PC-9 (cell line): ENCODE data around the gene DNAI4. TPM values are rescaled to one million over a fixed set of nuclear protein-coding genes. Genes with fewer than 3 reads are reported as not detected.
"Not testable (repeated sequence)": the region's sequence is repeated elsewhere in the genome, so short reads cannot be mapped to it uniquely, and the experiment has no call there.

Experiments
- Bru-seq: library from RNA; stranded (reverse); fragments of 400-500 nt; gene quantifications from one replicate; lab custom pipeline; 2021; lab: Mats Ljungman, UMichigan
- BruChase-seq, 2 experiments: library from RNA; stranded (reverse); fragments of 400-500 nt; gene quantifications; one replicate each; lab custom pipeline; 2021; lab: Mats Ljungman, UMichigan
- BruUV-seq: library from RNA; stranded (reverse); fragments of 400-500 nt; replicated peaks from 2 replicates; lab custom pipeline; 2021; lab: Mats Ljungman, UMichigan
- CTCF ChIA-PET: fragments of 300-600 bp; sonication (Branson Sonifier 250); formaldehyde crosslinking; loops from one replicate; lab custom pipeline; 2022; ENCODE audit warnings: antibody characterized with exemption; lab: Charles Lee
- POLR2A ChIA-PET: fragments of 300-600 bp; sonication (Branson Sonifier 250); formaldehyde crosslinking; loops from one replicate; lab custom pipeline; 2022; ENCODE audit warnings: antibody characterized with exemption; ENCODE audit not compliant: unreplicated experiment; lab: Charles Lee
- DNase-seq, 2 experiments: peaks; one replicate each; pipeline versions ENCODE4 v3.0.0 to v3.0.0-alpha.2; 2015 to 2022; ENCODE audit warnings: mixed read lengths in 1 of 2
- H2AFZ ChIP-seq: fragments of 200-600 bp; sonication (generic); 2 replicates; pipeline ENCODE4 v1.8.1; 2017; ENCODE audit warnings: antibody characterized with exemption
- H3F3A ChIP-seq: fragments of 200-600 bp; sonication (generic); 2 replicates; pipeline ENCODE4 v1.8.1; 2017; ENCODE audit warnings: antibody characterized with exemption, mild to moderate bottlenecking, low read depth; ENCODE audit not compliant: insufficient read depth
- H3K27ac ChIP-seq: fragments of 200-600 bp; sonication (generic); 2 replicates; pipeline ENCODE4 v1.6.1; 2016; ENCODE audit warnings: mixed run types
- H3K27me3 ChIP-seq: fragments of 200-600 bp; sonication (generic); 2 replicates; pipeline ENCODE4 v1.6.1; 2016; ENCODE audit warnings: low read depth, mixed run types; ENCODE audit not compliant: insufficient read depth
- H3K36me3 ChIP-seq: fragments of 200-600 bp; sonication (generic); 2 replicates; pipeline ENCODE4 v1.6.1; 2016; ENCODE audit warnings: low read depth, mixed run types
- H3K4me1 ChIP-seq: fragments of 200-600 bp; sonication (generic); replicated peaks from 2 replicates; pipeline ENCODE4 v1.6.1; 2016; ENCODE audit warnings: mixed run types; ENCODE audit not compliant: insufficient read depth
- H3K4me2 ChIP-seq: fragments of 200-600 bp; sonication (generic); 2 replicates; pipeline ENCODE4 v1.6.1; 2017; ENCODE audit warnings: mixed run types
- H3K4me3 ChIP-seq: fragments of 200-600 bp; sonication (generic); 2 replicates; pipeline ENCODE4 v1.6.1; 2016; ENCODE audit warnings: mixed run types
- H3K79me2 ChIP-seq: fragments of 200-600 bp; sonication (generic); 2 replicates; pipeline ENCODE4 v1.6.1; 2017; ENCODE audit warnings: low read depth, mixed run types
- H3K9me2 ChIP-seq: fragments of 200-600 bp; sonication (generic); 2 replicates; pipeline ENCODE4 v1.8.1; 2017; ENCODE audit warnings: mild to moderate bottlenecking; ENCODE audit not compliant: insufficient read depth
- H3K9me3 ChIP-seq: fragments of 200-600 bp; sonication (generic); 2 replicates; pipeline ENCODE4 v1.8.1; 2016; ENCODE audit warnings: low read depth; ENCODE audit not compliant: insufficient read depth
- H4K20me1 ChIP-seq: fragments of 200-600 bp; sonication (generic); 2 replicates; pipeline ENCODE4 v1.8.1; 2017; ENCODE audit not compliant: insufficient read depth
- EZH2 ChIP-seq: fragments of 200-600 bp; sonication (generic); IDR thresholded peaks from 2 replicates; pipeline ENCODE4 v1.8.0; 2017; ENCODE audit warnings: antibody characterized with exemption, low read depth
- intact Hi-C: fragments of 100-400 bp; cut with micrococcal nuclease; formaldehyde crosslinking; loops from one replicate; pipeline ENCODE4 v1.10.0; 2022; ENCODE audit not compliant: unreplicated experiment
- long read RNA-seq: library from polyadenylated mRNA; stranded (forward); transcript quantifications from one replicate; pipeline ENCODE4 v2.0.0, GENCODE V29; 2022
- total RNA-seq: library from RNA; stranded (reverse); gene quantifications from 2 replicates; pipeline ENCODE4 v1.2.3, GENCODE V29; 2021
- TF ChIP-seq, protein P1 (sequence below): fragments of 200-600 bp; sonication (generic); conservative IDR thresholded peaks from 2 replicates; pipeline ENCODE4 v1.6.1; 2017; ENCODE audit warnings: mixed run types, antibody characterized with exemption, mild to moderate bottlenecking, moderate library complexity

DNAI4 gene, protein sequence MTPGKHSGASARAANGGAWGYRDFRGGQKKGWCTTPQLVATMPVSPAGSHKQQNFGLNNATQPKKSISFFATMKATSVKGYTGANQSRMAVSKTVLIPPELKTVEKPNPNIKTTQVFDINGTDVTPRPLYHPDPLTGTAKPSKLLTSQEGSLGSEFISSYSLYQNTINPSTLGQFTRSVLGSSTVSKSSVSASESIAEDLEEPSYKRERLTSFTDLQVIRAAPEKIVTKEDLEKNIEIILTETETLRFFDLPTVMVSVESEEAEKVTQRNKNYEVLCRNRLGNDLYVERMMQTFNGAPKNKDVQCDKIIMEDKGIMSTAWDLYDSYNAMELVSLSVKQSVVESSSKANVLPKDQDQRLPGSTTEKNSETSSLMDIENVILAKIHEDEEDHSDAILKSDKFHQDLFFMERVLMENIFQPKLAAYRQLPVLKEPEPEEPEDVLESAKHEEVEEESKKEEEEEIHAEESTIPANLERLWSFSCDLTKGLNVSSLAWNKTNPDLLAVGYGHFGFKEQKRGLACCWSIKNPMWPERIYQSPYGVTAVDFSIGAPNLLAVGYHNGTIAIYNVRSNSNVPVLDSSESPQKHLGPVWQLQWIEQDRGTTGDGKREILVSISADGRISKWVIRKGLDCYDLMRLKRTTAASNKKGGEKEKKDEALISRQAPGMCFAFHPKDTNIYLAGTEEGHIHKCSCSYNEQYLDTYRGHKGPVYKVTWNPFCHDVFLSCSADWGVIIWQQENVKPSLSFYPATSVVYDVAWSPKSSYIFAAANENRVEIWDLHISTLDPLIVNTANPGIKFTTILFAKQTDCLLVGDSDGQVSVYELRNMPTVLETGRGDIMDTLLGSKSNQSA
- total RNA-seq (8.2 and 12.6 TPM in 2 replicates), Bru-seq, nascent RNA (percentile 54 among the genes with signal in this experiment), BruChase-seq, experiment 1, labeled RNA remaining after a 2-hour chase (percentile 57 among the genes with signal in this experiment), BruChase-seq, experiment 2, labeled RNA remaining after a 6-hour chase (percentile 38 among the genes with signal in this experiment)
- long read RNA-seq, transcript WDR78-201 (6 exons, 1,520 nt) = major isoform, 8 of 16 reads
- long read RNA-seq, partial matches to known transcripts = 1 of 16 reads
- long read RNA-seq, other reads (novel, unspliced or antisense) = 7 of 16 reads

DNA sequence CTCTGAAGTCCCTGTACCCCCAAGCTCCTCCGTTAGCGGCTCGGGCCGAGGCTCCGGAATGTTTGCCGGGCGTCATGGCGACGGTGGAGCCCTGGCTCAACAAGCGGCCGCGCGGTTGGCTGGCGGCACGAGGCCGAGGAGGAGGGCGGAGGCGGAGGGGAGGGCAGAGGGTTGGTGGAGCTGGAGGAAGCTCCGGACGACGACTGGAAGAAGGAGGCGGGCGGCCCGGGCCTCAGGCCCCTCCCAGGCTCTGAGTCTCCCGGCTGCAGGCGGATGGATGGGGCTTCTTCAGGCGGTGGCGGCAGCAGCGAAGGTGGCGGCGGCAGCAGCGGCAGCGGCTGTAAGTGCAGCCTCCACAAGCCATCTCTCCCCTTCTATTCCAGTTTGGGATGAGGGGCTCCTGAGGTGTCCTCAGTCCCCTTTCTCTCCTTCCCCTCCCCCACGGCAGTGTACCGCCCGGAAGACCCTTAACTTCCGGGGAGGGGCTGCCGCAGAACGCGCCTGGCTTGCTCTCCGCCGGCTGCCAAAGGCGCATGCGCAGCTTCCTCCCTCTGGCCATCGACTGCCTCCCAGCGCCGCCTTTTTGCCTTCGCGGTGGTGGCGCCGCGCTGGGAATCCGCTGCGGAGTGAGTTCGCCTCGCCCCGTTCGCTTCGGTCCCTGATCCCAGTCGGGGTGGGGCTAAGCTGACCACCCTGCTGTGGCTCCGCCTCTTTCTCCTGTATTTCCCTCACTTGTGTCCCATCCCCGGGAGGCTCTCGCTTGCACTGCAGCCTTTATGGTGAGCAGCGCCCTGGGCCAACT, at the start of gene DNAI4, which contains the start of gene MIER1:
Gene DNAI4 (minus strand): TSS at position 101 of the 802 bp plus-strand sequence. CDS start 25 bp downstream, at position 76.
Gene MIER1 (plus strand): TSS at position 235 of the 802 bp plus-strand sequence. CDS start 39 bp downstream, at position 274.
- BruUV-seq = no TSS peak
- H3K36me3 ChIP-seq = 0 out of 2 replicates have a peak, but pooled peaks cover 5% of the 10 kb centered on the region
- H3K4me2 ChIP-seq = peak within 1 kb of the TSS; percentile 95
- H4K20me1 ChIP-seq = no peaks in the 10 kb centered on the region; the same call in 1 of the 2 replicates
- ChIA-PET POLR2A (interaction anchor here (0.5 to 1.4 kb wide), 6 partner anchors 12 to 1455 kb away, joined by 3 to 9 read pairs (median 4); no protein-coding TSS in a partner anchor), CTCF (no interaction called here)
- H3F3A ChIP-seq = peaks cover 22% of the 10 kb centered on the region
- H3K27me3 ChIP-seq = no peaks in the 10 kb centered on the region
- peaks cover 68% of the 10 kb centered on the region for H3K79me2 ChIP-seq
- TF ChIP-seq, protein P1, sequence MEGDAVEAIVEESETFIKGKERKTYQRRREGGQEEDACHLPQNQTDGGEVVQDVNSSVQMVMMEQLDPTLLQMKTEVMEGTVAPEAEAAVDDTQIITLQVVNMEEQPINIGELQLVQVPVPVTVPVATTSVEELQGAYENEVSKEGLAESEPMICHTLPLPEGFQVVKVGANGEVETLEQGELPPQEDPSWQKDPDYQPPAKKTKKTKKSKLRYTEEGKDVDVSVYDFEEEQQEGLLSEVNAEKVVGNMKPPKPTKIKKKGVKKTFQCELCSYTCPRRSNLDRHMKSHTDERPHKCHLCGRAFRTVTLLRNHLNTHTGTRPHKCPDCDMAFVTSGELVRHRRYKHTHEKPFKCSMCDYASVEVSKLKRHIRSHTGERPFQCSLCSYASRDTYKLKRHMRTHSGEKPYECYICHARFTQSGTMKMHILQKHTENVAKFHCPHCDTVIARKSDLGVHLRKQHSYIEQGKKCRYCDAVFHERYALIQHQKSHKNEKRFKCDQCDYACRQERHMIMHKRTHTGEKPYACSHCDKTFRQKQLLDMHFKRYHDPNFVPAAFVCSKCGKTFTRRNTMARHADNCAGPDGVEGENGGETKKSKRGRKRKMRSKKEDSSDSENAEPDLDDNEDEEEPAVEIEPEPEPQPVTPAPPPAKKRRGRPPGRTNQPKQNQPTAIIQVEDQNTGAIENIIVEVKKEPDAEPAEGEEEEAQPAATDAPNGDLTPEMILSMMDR = no peak
- no peak for TF ChIP-seq EZH2
- peak within 1 kb of the TSS; percentile 87 for H2AFZ ChIP-seq
- no peaks in the 10 kb centered on the region for H3K9me2 ChIP-seq
- peaks cover 40% of the 10 kb centered on the region for H3K4me1 ChIP-seq
- H3K27ac ChIP-seq = peak within 1 kb of the TSS; percentile 50
- peak; percentile 93 to 99 for DNase-seq
- H3K9me3 ChIP-seq = no peaks in the 10 kb centered on the region
- intact Hi-C loops = loop anchor here (2.0 kb wide), 1 partner anchor 128 kb away; no protein-coding TSS in a partner anchor
- peak within 1 kb of the TSS; percentile 72 for H3K4me3 ChIP-seq

DNA sequence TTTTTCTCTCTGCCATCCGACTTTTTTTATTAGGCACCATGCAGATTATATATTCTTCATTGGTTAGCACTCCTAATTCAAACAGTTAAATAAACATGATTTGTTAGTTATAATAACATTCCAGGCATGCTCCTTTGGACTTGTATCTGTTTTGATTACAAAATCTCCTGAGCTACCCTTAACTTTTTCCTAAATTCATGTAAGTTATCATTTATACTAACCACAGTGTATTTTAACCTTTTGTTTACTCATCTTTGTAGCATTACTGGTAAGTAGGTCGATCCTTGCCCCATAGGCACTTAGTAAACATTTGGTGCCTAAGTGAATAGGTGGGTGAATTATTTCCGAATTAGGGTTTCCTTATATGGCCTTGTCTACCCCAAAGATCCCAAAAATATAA, 43.9 kb upstream of the DNAI4 start:
- ChIA-PET CTCF (no interaction called here), POLR2A (no interaction called here)
- Histone ChIP-seq H3K9me2 (no peaks in the 10 kb centered on the region), H3K36me3 (peaks cover 29% of the 10 kb centered on the region; the same call in 1 of the 2 replicates), H2AFZ (no peak overlapping the region), H3K79me2 (no peaks in the 10 kb centered on the region), H3K4me3 (no peak overlapping the region), H3F3A (no peaks in the 10 kb centered on the region), H3K27me3 (no peaks in the 10 kb centered on the region), H3K27ac (no peak overlapping the region), H3K4me2 (no peak overlapping the region), H3K9me3 (no peaks in the 10 kb centered on the region), H3K4me1 (no peaks in the 10 kb centered on the region), H4K20me1 (0 out of 2 replicates have a peak, but pooled peaks cover 3% of the 10 kb centered on the region)
- TF ChIP-seq, protein P1 = no peak
- no peak for TF ChIP-seq EZH2
- intact Hi-C loops = no loop called here
- no peak for DNase-seq
- BruUV-seq = no TSS peak

GRCh38 chr1:66966188-66966873, 41.7 kb upstream of the DNAI4 start:
- H3K27me3 ChIP-seq, POLR2A ChIA-PET, H3F3A ChIP-seq, H4K20me1 ChIP-seq, H3K4me1 ChIP-seq, H3K27ac ChIP-seq, H3K9me3 ChIP-seq, intact Hi-C loops, H2AFZ ChIP-seq, DNase-seq, H3K4me2 ChIP-seq, H3K79me2 ChIP-seq, BruUV-seq, CTCF ChIA-PET, H3K4me3 ChIP-seq, H3K9me2 ChIP-seq: not testable (repeated sequence)
- H3K36me3 ChIP-seq = peaks cover 23% of the 10 kb centered on the region; the same call in 1 of the 2 replicates
